Measurements from ENCODE around the gene STARD5. TPM values are rescaled to one million over a fixed set of nuclear protein-coding genes. Genes with fewer than 3 reads are reported as not detected.

STARD5 gene
- total RNA-seq, 6 experiments from 2014 or later: 2.7 to 4.0 (median 3.6) TPM

GRCh38 chr15:81337241-81337640 is 13.3 kb upstream of the STARD5 start:
- H3K27ac Mint-ChIP-seq: no peak overlapping the region; the same call in 1 of the 2 replicates
- H3K9me3 Mint-ChIP-seq: no peaks in the 10 kb centered on the region
- H3K27me3 Mint-ChIP-seq (ENCODE audit: insufficient read depth): peaks cover 10% of the 10 kb centered on the region
- peaks cover 5% of the 10 kb centered on the region; the same call in 1 of the 2 replicates for H3K36me3 Mint-ChIP-seq (ENCODE audit: low read depth)
- TF ChIP-seq CTCF (IDR thresholded peaks at IDR 0.05): no peak
- no peak overlapping the region for H3K4me3 Mint-ChIP-seq
- peaks cover 37% of the 10 kb centered on the region for H3K4me1 Mint-ChIP-seq (ENCODE audit: low read depth)
- DNase-seq: no peak

DNA sequence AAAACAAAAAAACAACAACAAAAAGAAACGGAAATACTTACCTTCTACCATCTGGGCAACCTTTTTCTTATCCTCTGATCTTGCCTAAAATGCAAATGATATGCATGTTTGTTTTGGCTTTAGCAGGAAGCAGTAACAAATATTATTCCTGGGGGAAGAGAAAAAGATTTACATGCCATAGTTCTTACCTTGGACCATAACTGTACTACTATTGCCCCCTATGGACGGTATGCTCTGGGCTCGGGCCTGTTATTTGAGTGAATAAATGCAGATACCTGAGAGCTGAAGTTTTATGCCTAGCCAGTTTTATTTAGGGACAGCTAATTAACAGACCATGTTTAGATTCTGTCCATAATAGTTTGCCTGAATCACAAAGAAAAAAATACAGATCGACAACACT is 12.6 kb upstream of the STARD5 start:
- H3K4me1 Mint-ChIP-seq (ENCODE audit: low read depth): peaks cover 37% of the 10 kb centered on the region
- peaks cover 5% of the 10 kb centered on the region; the same call in 1 of the 2 replicates for H3K36me3 Mint-ChIP-seq (ENCODE audit: low read depth)
- TF ChIP-seq CTCF (IDR thresholded peaks at IDR 0.05): peak; percentile 74
- no peak overlapping the region for H3K4me3 Mint-ChIP-seq
- no peak overlapping the region for H3K27ac Mint-ChIP-seq
- peaks cover 10% of the 10 kb centered on the region for H3K27me3 Mint-ChIP-seq (ENCODE audit: insufficient read depth)
- H3K9me3 Mint-ChIP-seq: no peaks in the 10 kb centered on the region
- DNase-seq: peak; percentile 41

GRCh38 chr15:81335631-81336030 is 11.7 kb upstream of the STARD5 start:
- Mint-ChIP-seq H3K9me3 (no peaks in the 10 kb centered on the region), H3K27me3 (ENCODE audit: insufficient read depth) (peaks cover 6% of the 10 kb centered on the region), H3K4me1 (ENCODE audit: low read depth) (peaks cover 35% of the 10 kb centered on the region), H3K36me3 (ENCODE audit: low read depth) (no peaks in the 10 kb centered on the region), H3K27ac (no peak overlapping the region), H3K4me3 (no peak overlapping the region)
- TF ChIP-seq CTCF (IDR thresholded peaks at IDR 0.05): no peak
- DNase-seq: no peak

GRCh38 chr15:81334768-81335435 is 11.0 kb upstream of the STARD5 start:
- H3K4me1 Mint-ChIP-seq (ENCODE audit: low read depth): peaks cover 39% of the 10 kb centered on the region
- no peaks in the 10 kb centered on the region for H3K9me3 Mint-ChIP-seq
- no peak for TF ChIP-seq CTCF (IDR thresholded peaks at IDR 0.05)
- H3K27ac Mint-ChIP-seq: no peak overlapping the region
- H3K4me3 Mint-ChIP-seq: no peak overlapping the region
- no peaks in the 10 kb centered on the region for H3K36me3 Mint-ChIP-seq (ENCODE audit: low read depth)
- DNase-seq: no peak
- H3K27me3 Mint-ChIP-seq (ENCODE audit: insufficient read depth): peaks cover 5% of the 10 kb centered on the region

GRCh38 chr15:81333363-81333762 is 9.4 kb upstream of the STARD5 start:
- DNase-seq: no peak
- no peak for TF ChIP-seq CTCF (IDR thresholded peaks at IDR 0.05)
- Mint-ChIP-seq H3K4me3 (no peak overlapping the region), H3K27ac (no peak overlapping the region), H3K27me3 (ENCODE audit: insufficient read depth) (peaks cover 5% of the 10 kb centered on the region), H3K9me3 (no peaks in the 10 kb centered on the region), H3K4me1 (ENCODE audit: low read depth) (peaks cover 27% of the 10 kb centered on the region), H3K36me3 (ENCODE audit: low read depth) (no peaks in the 10 kb centered on the region)

Data from HFFc6 (cell line).